GM23338 (cell line): Measurements from ENCODE around the gene NFS1. TPM values are rescaled to one million over a fixed set of nuclear protein-coding genes. Genes with fewer than 3 reads are reported as not detected.

Experiments used
- ATAC-seq: fragments of 200-7000 bp; cut with Tn5 transposase; 3 replicates; pipeline ENCODE4 v1.9.1; 2020
- DNase-seq: peaks from one replicate; pipeline ENCODE4 v3.0.0-alpha.2; 2015; ENCODE audit warnings: low spot score
- H2AFZ ChIP-seq: fragments of 200-600 bp; sonication (generic); 2 replicates; pipeline ENCODE4 v1.8.0; 2016; ENCODE audit warnings: antibody characterized with exemption, mild to moderate bottlenecking, moderate library complexity
- H3F3A ChIP-seq: fragments of 200-600 bp; sonication (generic); replicated peaks from 2 replicates; pipeline ENCODE4 v1.8.0; 2017; ENCODE audit warnings: antibody characterized with exemption, mixed run types, low read depth
- H3K27ac ChIP-seq: fragments of 200-600 bp; sonication (generic); 2 replicates; pipeline ENCODE4 v1.6.1; 2016; ENCODE audit warnings: low read depth
- H3K27me3 ChIP-seq: fragments of 200-600 bp; sonication (generic); 2 replicates; pipeline ENCODE4 v1.8.0; 2016; ENCODE audit warnings: mild to moderate bottlenecking, mixed run types, moderate library complexity; ENCODE audit not compliant: insufficient read depth
- H3K36me3 ChIP-seq: fragments of 200-600 bp; sonication (generic); 2 replicates; pipeline ENCODE4 v1.8.0; 2016; ENCODE audit warnings: mild to moderate bottlenecking; ENCODE audit not compliant: insufficient read depth
- H3K4me1 ChIP-seq: fragments of 200-600 bp; sonication (generic); 2 replicates; pipeline ENCODE4 v1.8.0; 2016; ENCODE audit warnings: mild to moderate bottlenecking, moderate library complexity; ENCODE audit not compliant: insufficient read depth
- H3K4me2 ChIP-seq: fragments of 200-600 bp; sonication (generic); 2 replicates; pipeline ENCODE4 v1.7.1; 2017; ENCODE audit warnings: mixed run types
- H3K4me3 ChIP-seq: fragments of 200-600 bp; sonication (generic); 2 replicates; pipeline ENCODE4 v1.6.1; 2016; ENCODE audit warnings: mixed run types
- H3K79me2 ChIP-seq: fragments of 200-600 bp; sonication (generic); replicated peaks from 2 replicates; pipeline ENCODE4 v1.8.0; 2017; ENCODE audit warnings: mild to moderate bottlenecking; ENCODE audit not compliant: insufficient read depth
- H3K9me2 ChIP-seq: fragments of 200-600 bp; sonication (generic); 2 replicates; pipeline ENCODE4 v1.8.0; 2017; ENCODE audit not compliant: insufficient read depth
- H4K20me1 ChIP-seq: fragments of 200-600 bp; sonication (generic); replicated peaks from 2 replicates; pipeline ENCODE4 v1.8.0; 2017; ENCODE audit warnings: mild to moderate bottlenecking; ENCODE audit not compliant: insufficient read depth
- H3K27ac Mint-ChIP-seq: 2 replicates; pipeline ENCODE4 v1.8.0; 2020; ENCODE audit warnings: inconsistent platforms, mild to moderate bottlenecking, moderate library complexity, mixed read lengths
- H3K27me3 Mint-ChIP-seq: 3 replicates; pipeline ENCODE4 v1.8.0; 2022; ENCODE audit warnings: low read depth, mild to moderate bottlenecking, moderate library complexity, mixed read lengths, inconsistent platforms; ENCODE audit not compliant: insufficient read depth, poor library complexity
- H3K36me3 Mint-ChIP-seq: 3 replicates; pipeline ENCODE4 v1.8.0; 2021; ENCODE audit warnings: low read depth, mild to moderate bottlenecking, inconsistent platforms, moderate library complexity, mixed read lengths
- H3K4me1 Mint-ChIP-seq: 3 replicates; pipeline ENCODE4 v1.8.0; 2020; ENCODE audit warnings: mild to moderate bottlenecking, inconsistent platforms, mixed read lengths
- H3K4me3 Mint-ChIP-seq: 3 replicates; pipeline ENCODE4 v1.8.0; 2021; ENCODE audit warnings: moderate library complexity, mild to moderate bottlenecking, inconsistent platforms, mixed read lengths
- H3K9me3 Mint-ChIP-seq: 3 replicates; pipeline ENCODE4 v1.8.0; 2020; ENCODE audit warnings: moderate library complexity, mild to moderate bottlenecking, inconsistent platforms, mixed read lengths
- CREB1 ChIP-seq: fragments of 250-450 bp; sonication (Bioruptor Pico); IDR thresholded peaks from 2 replicates; pipeline ENCODE4 v1.5.0; 2020; ENCODE audit warnings: low read depth, mild to moderate bottlenecking, moderate library complexity
- EZH2 ChIP-seq: fragments of 200-600 bp; sonication (generic); IDR thresholded peaks from one replicate; pipeline ENCODE4 v1.8.0; 2017; ENCODE audit warnings: antibody characterized with exemption, mild to moderate bottlenecking, low read depth; ENCODE audit not compliant: unreplicated experiment
- EZH2phosphoT487 ChIP-seq: fragments of 200-600 bp; sonication (generic); IDR thresholded peaks from one replicate; pipeline ENCODE4 v1.8.1; 2018; ENCODE audit warnings: antibody characterized with exemption; ENCODE audit not compliant: unreplicated experiment
- JUNB ChIP-seq: IDR thresholded peaks from one replicate; pipeline ENCODE4 v1.6.1; 2016; ENCODE audit warnings: antibody characterized with exemption; ENCODE audit not compliant: unreplicated experiment
- NANOG ChIP-seq: IDR thresholded peaks from 2 replicates; pipeline ENCODE4 v1.6.1; 2016; ENCODE audit warnings: antibody characterized with exemption, borderline replicate concordance
- POLR2AphosphoS5 ChIP-seq: IDR thresholded peaks from 2 replicates; pipeline ENCODE4 v1.6.1; 2016; ENCODE audit warnings: antibody characterized with exemption, low read depth
- STAT1 ChIP-seq: IDR thresholded peaks from one replicate; pipeline ENCODE4 v1.6.1; 2016; ENCODE audit warnings: antibody characterized with exemption; ENCODE audit not compliant: unreplicated experiment
- ZNF114 ChIP-seq: fragments of 250-450 bp; sonication (Bioruptor Pico); IDR thresholded peaks from 2 replicates; pipeline ENCODE4 v1.5.0; 2020; ENCODE audit warnings: mild to moderate bottlenecking, moderate library complexity
- ZNF331 ChIP-seq: fragments of 250-450 bp; sonication (Bioruptor Pico); IDR thresholded peaks from 2 replicates; pipeline ENCODE4 v1.5.0; 2020; ENCODE audit warnings: low read depth, mild to moderate bottlenecking, moderate library complexity
- polyA plus RNA-seq: library from polyadenylated mRNA; unstranded; fragments of >200 nt; fragmentation: Nextera tagmentation; extraction: Ambion mirVana; gene quantifications from 2 replicates; pipeline ENCODE4 v1.2.1, GENCODE V29; 2016
- total RNA-seq: library from RNA; depleted of rRNA; stranded (reverse); fragments of >200 nt; shearing (Covaris generic); gene quantifications from 2 replicates; pipeline ENCODE4 v1.2.3, GENCODE V29; 2014
- TF ChIP-seq, protein P1 (sequence below): fragments of 250-450 bp; sonication (Bioruptor Pico); IDR thresholded peaks from 2 replicates; pipeline ENCODE4 v1.5.0; 2020; ENCODE audit warnings: mild to moderate bottlenecking, moderate library complexity
- TF ChIP-seq, protein P2 (sequence below): IDR thresholded peaks from 2 replicates; pipeline ENCODE4 v1.6.1; 2016; ENCODE audit warnings: antibody characterized with exemption
- TF ChIP-seq, protein P3 (sequence below), 2 experiments: fragments of 200-600 bp in 1 of 2; sonication (generic) in 1 of 2; conservative IDR thresholded peaks; 2 replicates each; pipeline versions ENCODE4 v1.5.1 to v1.6.1; 2016 to 2017; ENCODE audit warnings: antibody characterized with exemption in 2 of 2, low read depth in 2 of 2, mild to moderate bottlenecking in 2 of 2, moderate library complexity in 1 of 2
- TF ChIP-seq, protein P4 (sequence below): IDR thresholded peaks from one replicate; pipeline ENCODE4 v1.6.1; 2018; ENCODE audit warnings: antibody characterized with exemption; ENCODE audit not compliant: unreplicated experiment

The NFS1 gene
- total and polyA plus RNA-seq, 2 experiments from 2014 or later: 22.8 to 35.7 TPM

GRCh38 chr20:35661908-35662307 lies 37.2 kb downstream of the NFS1 start:
- Histone ChIP-seq H3K9me2 (no peaks in the 10 kb centered on the region), H3F3A (no peaks in the 10 kb centered on the region), H3K4me2 (peak overlapping the region; percentile 94), H3K27me3 (no peaks in the 10 kb centered on the region), H3K27ac (no peak overlapping the region), H4K20me1 (peaks cover 66% of the 10 kb centered on the region), H3K36me3 (no peaks in the 10 kb centered on the region), H3K79me2 (peaks cover 78% of the 10 kb centered on the region), H3K4me1 (peaks cover 48% of the 10 kb centered on the region), H2AFZ (no peak overlapping the region), H3K4me3 (peak overlapping the region; percentile 95)
- TF ChIP-seq ZNF114 (no peak), STAT1 (no peak), EZH2 (no peak), POLR2AphosphoS5 (no peak), JUNB (no peak), EZH2phosphoT487 (no peak), ZNF331 (CRISPR knock-in tag) (no peak), CREB1 (CRISPR knock-in tag) (no peak), NANOG (no peak)
- TF ChIP-seq, protein P1, sequence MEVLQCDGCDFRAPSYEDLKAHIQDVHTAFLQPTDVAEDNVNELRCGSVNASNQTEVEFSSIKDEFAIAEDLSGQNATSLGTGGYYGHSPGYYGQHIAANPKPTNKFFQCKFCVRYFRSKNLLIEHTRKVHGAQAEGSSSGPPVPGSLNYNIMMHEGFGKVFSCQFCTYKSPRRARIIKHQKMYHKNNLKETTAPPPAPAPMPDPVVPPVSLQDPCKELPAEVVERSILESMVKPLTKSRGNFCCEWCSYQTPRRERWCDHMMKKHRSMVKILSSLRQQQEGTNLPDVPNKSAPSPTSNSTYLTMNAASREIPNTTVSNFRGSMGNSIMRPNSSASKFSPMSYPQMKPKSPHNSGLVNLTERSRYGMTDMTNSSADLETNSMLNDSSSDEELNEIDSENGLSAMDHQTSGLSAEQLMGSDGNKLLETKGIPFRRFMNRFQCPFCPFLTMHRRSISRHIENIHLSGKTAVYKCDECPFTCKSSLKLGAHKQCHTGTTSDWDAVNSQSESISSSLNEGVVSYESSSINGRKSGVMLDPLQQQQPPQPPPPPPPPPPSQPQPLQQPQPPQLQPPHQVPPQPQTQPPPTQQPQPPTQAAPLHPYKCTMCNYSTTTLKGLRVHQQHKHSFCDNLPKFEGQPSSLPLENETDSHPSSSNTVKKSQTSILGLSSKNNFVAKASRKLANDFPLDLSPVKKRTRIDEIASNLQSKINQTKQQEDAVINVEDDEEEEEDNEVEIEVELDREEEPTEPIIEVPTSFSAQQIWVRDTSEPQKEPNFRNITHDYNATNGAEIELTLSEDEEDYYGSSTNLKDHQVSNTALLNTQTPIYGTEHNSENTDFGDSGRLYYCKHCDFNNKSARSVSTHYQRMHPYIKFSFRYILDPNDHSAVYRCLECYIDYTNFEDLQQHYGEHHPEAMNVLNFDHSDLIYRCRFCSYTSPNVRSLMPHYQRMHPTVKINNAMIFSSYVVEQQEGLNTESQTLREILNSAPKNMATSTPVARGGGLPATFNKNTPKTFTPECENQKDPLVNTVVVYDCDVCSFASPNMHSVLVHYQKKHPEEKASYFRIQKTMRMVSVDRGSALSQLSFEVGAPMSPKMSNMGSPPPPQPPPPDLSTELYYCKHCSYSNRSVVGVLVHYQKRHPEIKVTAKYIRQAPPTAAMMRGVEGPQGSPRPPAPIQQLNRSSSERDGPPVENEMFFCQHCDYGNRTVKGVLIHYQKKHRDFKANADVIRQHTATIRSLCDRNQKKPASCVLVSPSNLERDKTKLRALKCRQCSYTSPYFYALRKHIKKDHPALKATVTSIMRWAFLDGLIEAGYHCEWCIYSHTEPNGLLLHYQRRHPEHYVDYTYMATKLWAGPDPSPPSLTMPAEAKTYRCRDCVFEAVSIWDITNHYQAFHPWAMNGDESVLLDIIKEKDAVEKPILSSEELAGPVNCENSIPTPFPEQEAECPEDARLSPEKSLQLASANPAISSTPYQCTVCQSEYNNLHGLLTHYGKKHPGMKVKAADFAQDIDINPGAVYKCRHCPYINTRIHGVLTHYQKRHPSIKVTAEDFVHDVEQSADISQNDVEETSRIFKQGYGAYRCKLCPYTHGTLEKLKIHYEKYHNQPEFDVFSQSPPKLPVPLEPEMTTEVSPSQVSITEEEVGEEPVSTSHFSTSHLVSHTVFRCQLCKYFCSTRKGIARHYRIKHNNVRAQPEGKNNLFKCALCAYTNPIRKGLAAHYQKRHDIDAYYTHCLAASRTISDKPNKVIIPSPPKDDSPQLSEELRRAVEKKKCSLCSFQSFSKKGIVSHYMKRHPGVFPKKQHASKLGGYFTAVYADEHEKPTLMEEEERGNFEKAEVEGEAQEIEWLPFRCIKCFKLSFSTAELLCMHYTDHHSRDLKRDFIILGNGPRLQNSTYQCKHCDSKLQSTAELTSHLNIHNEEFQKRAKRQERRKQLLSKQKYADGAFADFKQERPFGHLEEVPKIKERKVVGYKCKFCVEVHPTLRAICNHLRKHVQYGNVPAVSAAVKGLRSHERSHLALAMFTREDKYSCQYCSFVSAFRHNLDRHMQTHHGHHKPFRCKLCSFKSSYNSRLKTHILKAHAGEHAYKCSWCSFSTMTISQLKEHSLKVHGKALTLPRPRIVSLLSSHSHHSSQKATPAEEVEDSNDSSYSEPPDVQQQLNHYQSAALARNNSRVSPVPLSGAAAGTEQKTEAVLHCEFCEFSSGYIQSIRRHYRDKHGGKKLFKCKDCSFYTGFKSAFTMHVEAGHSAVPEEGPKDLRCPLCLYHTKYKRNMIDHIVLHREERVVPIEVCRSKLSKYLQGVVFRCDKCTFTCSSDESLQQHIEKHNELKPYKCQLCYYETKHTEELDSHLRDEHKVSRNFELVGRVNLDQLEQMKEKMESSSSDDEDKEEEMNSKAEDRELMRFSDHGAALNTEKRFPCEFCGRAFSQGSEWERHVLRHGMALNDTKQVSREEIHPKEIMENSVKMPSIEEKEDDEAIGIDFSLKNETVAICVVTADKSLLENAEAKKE (CRISPR knock-in tag): no peak
- TF ChIP-seq, protein P2, sequence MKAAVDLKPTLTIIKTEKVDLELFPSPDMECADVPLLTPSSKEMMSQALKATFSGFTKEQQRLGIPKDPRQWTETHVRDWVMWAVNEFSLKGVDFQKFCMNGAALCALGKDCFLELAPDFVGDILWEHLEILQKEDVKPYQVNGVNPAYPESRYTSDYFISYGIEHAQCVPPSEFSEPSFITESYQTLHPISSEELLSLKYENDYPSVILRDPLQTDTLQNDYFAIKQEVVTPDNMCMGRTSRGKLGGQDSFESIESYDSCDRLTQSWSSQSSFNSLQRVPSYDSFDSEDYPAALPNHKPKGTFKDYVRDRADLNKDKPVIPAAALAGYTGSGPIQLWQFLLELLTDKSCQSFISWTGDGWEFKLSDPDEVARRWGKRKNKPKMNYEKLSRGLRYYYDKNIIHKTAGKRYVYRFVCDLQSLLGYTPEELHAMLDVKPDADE: no peak
- TF ChIP-seq, protein P3, sequence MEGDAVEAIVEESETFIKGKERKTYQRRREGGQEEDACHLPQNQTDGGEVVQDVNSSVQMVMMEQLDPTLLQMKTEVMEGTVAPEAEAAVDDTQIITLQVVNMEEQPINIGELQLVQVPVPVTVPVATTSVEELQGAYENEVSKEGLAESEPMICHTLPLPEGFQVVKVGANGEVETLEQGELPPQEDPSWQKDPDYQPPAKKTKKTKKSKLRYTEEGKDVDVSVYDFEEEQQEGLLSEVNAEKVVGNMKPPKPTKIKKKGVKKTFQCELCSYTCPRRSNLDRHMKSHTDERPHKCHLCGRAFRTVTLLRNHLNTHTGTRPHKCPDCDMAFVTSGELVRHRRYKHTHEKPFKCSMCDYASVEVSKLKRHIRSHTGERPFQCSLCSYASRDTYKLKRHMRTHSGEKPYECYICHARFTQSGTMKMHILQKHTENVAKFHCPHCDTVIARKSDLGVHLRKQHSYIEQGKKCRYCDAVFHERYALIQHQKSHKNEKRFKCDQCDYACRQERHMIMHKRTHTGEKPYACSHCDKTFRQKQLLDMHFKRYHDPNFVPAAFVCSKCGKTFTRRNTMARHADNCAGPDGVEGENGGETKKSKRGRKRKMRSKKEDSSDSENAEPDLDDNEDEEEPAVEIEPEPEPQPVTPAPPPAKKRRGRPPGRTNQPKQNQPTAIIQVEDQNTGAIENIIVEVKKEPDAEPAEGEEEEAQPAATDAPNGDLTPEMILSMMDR (conservative IDR thresholded peaks at IDR 0.05; ENCODE audit: low read depth in 2 of 2): no peak
- TF ChIP-seq, protein P4, sequence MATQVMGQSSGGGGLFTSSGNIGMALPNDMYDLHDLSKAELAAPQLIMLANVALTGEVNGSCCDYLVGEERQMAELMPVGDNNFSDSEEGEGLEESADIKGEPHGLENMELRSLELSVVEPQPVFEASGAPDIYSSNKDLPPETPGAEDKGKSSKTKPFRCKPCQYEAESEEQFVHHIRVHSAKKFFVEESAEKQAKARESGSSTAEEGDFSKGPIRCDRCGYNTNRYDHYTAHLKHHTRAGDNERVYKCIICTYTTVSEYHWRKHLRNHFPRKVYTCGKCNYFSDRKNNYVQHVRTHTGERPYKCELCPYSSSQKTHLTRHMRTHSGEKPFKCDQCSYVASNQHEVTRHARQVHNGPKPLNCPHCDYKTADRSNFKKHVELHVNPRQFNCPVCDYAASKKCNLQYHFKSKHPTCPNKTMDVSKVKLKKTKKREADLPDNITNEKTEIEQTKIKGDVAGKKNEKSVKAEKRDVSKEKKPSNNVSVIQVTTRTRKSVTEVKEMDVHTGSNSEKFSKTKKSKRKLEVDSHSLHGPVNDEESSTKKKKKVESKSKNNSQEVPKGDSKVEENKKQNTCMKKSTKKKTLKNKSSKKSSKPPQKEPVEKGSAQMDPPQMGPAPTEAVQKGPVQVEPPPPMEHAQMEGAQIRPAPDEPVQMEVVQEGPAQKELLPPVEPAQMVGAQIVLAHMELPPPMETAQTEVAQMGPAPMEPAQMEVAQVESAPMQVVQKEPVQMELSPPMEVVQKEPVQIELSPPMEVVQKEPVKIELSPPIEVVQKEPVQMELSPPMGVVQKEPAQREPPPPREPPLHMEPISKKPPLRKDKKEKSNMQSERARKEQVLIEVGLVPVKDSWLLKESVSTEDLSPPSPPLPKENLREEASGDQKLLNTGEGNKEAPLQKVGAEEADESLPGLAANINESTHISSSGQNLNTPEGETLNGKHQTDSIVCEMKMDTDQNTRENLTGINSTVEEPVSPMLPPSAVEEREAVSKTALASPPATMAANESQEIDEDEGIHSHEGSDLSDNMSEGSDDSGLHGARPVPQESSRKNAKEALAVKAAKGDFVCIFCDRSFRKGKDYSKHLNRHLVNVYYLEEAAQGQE: no peak
- peak overlapping the region; percentile 98 for H3K4me3 Mint-ChIP-seq
- H3K27ac Mint-ChIP-seq: no peak overlapping the region
- H3K9me3 Mint-ChIP-seq: no peaks in the 10 kb centered on the region
- peaks cover 41% of the 10 kb centered on the region; the same call in 2 of the 3 replicates for H3K4me1 Mint-ChIP-seq
- peaks cover 8% of the 10 kb centered on the region; the same call in 2 of the 3 replicates for H3K36me3 Mint-ChIP-seq
- ATAC-seq (no peak), DNase-seq (no peak)
- peaks cover 9% of the 10 kb centered on the region for H3K27me3 Mint-ChIP-seq
